Retinal pigment epithelial cell (primary cell): ENCODE data around the gene INPP5D.
A peak's percentile ranks its signal among the peaks of the same experiment; 100 is the strongest.
"Not testable (repeated sequence)": the region's sequence is repeated elsewhere in the genome, so short reads cannot be mapped to it uniquely, and the experiment has no call there.

ENCODE experiments used
- DNase-seq: peaks from one replicate; pipeline ENCODE4 v3.0.0-alpha.2; 2010; ENCODE audit warnings: low read depth
- H3K4me3 ChIP-seq: 2 replicates; pipeline ENCODE4 v1.5.1; 2011; ENCODE audit warnings: mild to moderate bottlenecking, low read length, control low read depth, moderate library complexity
- CTCF ChIP-seq: conservative IDR thresholded peaks from 2 replicates; pipeline ENCODE4 v1.5.1; 2011; ENCODE audit warnings: low read depth, low read length, control low read depth, inconsistent platforms

Gene INPP5D

GRCh38 chr2:233062451-233062850, 2.3 kb downstream of the INPP5D start:
- no peak for TF ChIP-seq CTCF
- no peak for DNase-seq
- H3K4me3 ChIP-seq: no peak overlapping the region

- no peak for TF ChIP-seq CTCF
- no peak overlapping the region for H3K4me3 ChIP-seq
- DNase-seq: no peak
Measured at GRCh38 chr2:233062946-233063268, 2.8 kb downstream of the INPP5D start.

GRCh38 chr2:233063269-233063975, 3.3 kb downstream of the INPP5D start:
- no peak overlapping the region for H3K4me3 ChIP-seq
- peak; percentile 18 for TF ChIP-seq CTCF
- DNase-seq: no peak

GRCh38 chr2:233063976-233064411, 3.9 kb downstream of the INPP5D start:
- H3K4me3 ChIP-seq: no peak overlapping the region
- no peak for DNase-seq
- TF ChIP-seq CTCF: no peak

- no peak overlapping the region for H3K4me3 ChIP-seq
- TF ChIP-seq CTCF: no peak
- DNase-seq: no peak
Measured at GRCh38 chr2:233064530-233065199, 4.5 kb downstream of the INPP5D start.

- not testable (repeated sequence) for DNase-seq, H3K4me3 ChIP-seq
Measured at GRCh38 chr2:233065200-233065589, 5.1 kb downstream of the INPP5D start.

GRCh38 chr2:233065954-233066470, 5.9 kb downstream of the INPP5D start:
- DNase-seq: no peak
- TF ChIP-seq CTCF: no peak
- H3K4me3 ChIP-seq: no peak overlapping the region
